ENCODE data around the gene TRIP10.

The TRIP10 gene

GRCh38 chr19:6718111-6718740, 21.3 kb upstream of the TRIP10 start:
- Mint-ChIP-seq H3K4me3 (no peak overlapping the region), H3K27ac (no peak overlapping the region), H3K4me1 (peaks cover 34% of the 10 kb centered on the region), H3K9me3 (peaks cover 7% of the 10 kb centered on the region), H3K27me3 (no peaks in the 10 kb centered on the region), H3K36me3 (no peaks in the 10 kb centered on the region)
- ATAC-seq, result no peak

- no peak for ATAC-seq
- peaks cover 41% of the 10 kb centered on the region for H3K4me1 Mint-ChIP-seq
- no peak overlapping the region for H3K4me3 Mint-ChIP-seq
- H3K27me3 Mint-ChIP-seq, result no peaks in the 10 kb centered on the region
- H3K36me3 Mint-ChIP-seq, result no peaks in the 10 kb centered on the region
- no peak overlapping the region for H3K27ac Mint-ChIP-seq
- peaks cover 7% of the 10 kb centered on the region for H3K9me3 Mint-ChIP-seq
Measured at GRCh38 chr19:6718741-6719539, 20.5 kb upstream of the TRIP10 start.

DNA sequence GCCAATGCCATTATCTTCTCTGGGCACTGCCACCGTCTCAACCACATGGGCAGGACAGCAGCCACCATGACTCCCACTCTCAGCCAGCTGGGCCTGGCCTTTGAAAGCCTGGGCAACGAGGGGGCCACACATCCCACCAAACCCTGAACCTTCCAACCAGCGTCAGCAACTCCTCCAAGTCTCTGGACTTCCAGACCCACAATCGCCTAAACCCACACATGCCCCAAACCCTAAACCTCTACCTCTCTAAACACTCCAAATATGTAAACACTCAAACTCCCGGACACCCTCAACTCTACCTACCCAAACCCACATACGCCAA, 20.0 kb upstream of the TRIP10 start:
- Mint-ChIP-seq H3K4me3 (no peak overlapping the region), H3K4me1 (peaks cover 47% of the 10 kb centered on the region), H3K36me3 (no peaks in the 10 kb centered on the region), H3K9me3 (peaks cover 7% of the 10 kb centered on the region), H3K27ac (peak overlapping the region; percentile 87), H3K27me3 (no peaks in the 10 kb centered on the region)
- no peak for ATAC-seq

- Mint-ChIP-seq H3K36me3 (no peaks in the 10 kb centered on the region), H3K27me3 (no peaks in the 10 kb centered on the region), H3K4me1 (peaks cover 51% of the 10 kb centered on the region), H3K4me3 (no peak overlapping the region), H3K9me3 (peaks cover 7% of the 10 kb centered on the region), H3K27ac (peak overlapping the region; percentile 87)
- ATAC-seq, result no peak
Measured at GRCh38 chr19:6719992-6720368, 19.5 kb upstream of the TRIP10 start.

DNA sequence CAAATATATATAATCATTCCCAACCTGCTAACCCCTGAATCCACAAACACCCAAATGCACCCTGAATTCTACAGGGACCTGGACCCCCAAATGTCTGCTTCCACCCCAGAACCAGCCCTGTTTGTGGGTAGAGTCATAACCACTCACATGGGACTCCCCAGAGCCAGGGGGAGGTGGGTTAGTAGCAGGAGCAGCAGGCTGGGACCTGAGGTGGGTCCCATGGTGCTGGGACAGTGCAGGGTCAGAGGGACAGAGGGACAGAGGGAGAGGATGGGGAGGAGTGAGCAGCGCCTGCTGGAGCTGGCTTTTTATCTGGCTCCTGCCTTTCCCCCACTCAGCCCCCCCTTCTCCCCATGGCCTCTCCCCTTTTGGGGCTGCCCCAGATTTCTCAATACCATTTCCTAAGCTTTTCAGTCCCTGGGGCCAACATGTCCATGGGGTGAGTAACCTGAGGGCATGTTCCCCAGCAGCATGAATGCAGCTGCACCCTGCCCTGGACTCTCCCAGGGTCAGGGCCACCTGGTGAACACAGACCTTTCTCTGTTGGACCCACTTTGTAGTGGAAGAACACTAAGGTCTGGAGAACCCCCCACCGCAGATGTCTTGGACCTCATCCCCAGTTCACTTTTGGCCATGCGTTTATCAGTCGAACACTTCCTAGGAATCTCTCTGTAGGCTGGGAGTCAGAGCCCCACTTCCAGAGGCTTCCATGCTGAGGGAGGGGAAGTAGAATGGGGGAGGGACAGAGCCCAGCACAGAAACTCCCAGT, 18.9 kb upstream of the TRIP10 start, which contains the start of gene C3:
Gene C3 (minus strand): TSS at position 282 of the 769 bp plus-strand sequence. CDS start 61 bp downstream, at position 221.
- no peaks in the 10 kb centered on the region for H3K27me3 Mint-ChIP-seq
- H3K4me3 Mint-ChIP-seq, result peak within 1 kb of the TSS; percentile 46
- peaks cover 57% of the 10 kb centered on the region for H3K4me1 Mint-ChIP-seq
- no peak for ATAC-seq
- H3K27ac Mint-ChIP-seq, result peak within 1 kb of the TSS; percentile 87
- H3K36me3 Mint-ChIP-seq, result no peaks in the 10 kb centered on the region
- peaks cover 7% of the 10 kb centered on the region for H3K9me3 Mint-ChIP-seq

- peaks cover 63% of the 10 kb centered on the region for H3K4me1 Mint-ChIP-seq
- no peaks in the 10 kb centered on the region for H3K27me3 Mint-ChIP-seq
- no peaks in the 10 kb centered on the region for H3K36me3 Mint-ChIP-seq
- H3K9me3 Mint-ChIP-seq, result peaks cover 7% of the 10 kb centered on the region
- no peak for ATAC-seq
- H3K27ac Mint-ChIP-seq, result peak overlapping the region; percentile 87
- no peak overlapping the region for H3K4me3 Mint-ChIP-seq
Measured at GRCh38 chr19:6721138-6721474, 18.4 kb upstream of the TRIP10 start.

- Mint-ChIP-seq H3K27ac (peak overlapping the region; percentile 87), H3K4me3 (peak overlapping the region; percentile 46), H3K9me3 (peaks cover 7% of the 10 kb centered on the region), H3K4me1 (peaks cover 66% of the 10 kb centered on the region), H3K36me3 (no peaks in the 10 kb centered on the region), H3K27me3 (no peaks in the 10 kb centered on the region)
- peak; percentile 92 for ATAC-seq
Measured at GRCh38 chr19:6721773-6722172, 17.7 kb upstream of the TRIP10 start.

GRCh38 chr19:6723108-6723618, 16.3 kb upstream of the TRIP10 start:
- Mint-ChIP-seq H3K4me3 (peak overlapping the region; percentile 33), H3K36me3 (no peaks in the 10 kb centered on the region)
- no peak for ATAC-seq

DNA sequence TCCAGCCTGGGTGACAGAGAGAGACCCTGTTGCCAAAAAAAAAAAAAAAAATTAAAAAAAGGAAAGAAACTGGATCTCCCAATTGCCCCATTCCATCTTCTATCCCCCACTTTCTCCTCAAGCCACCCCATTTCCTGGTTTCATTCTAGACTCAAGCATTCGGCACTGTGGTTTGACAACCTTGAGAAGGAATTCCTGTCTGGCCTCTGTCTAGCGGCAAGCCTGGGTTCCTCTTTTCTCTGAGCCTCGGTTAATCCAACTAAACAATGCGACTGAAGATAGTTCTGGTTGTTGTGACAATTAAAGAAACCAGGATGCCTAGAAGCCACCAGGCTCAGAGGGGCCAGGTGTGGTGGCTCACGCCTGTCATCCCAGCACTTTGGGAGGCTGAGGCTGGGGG, 15.7 kb upstream of the TRIP10 start:
- no peak for ATAC-seq
- no peaks in the 10 kb centered on the region for H3K36me3 Mint-ChIP-seq
- no peak overlapping the region for H3K4me3 Mint-ChIP-seq
- peak overlapping the region; percentile 43 for H3K27ac Mint-ChIP-seq
- no peaks in the 10 kb centered on the region for H3K27me3 Mint-ChIP-seq
- peaks cover 70% of the 10 kb centered on the region for H3K4me1 Mint-ChIP-seq
- H3K9me3 Mint-ChIP-seq, result no peaks in the 10 kb centered on the region

More at GRCh38 chr19:6723108-6723618, 16.3 kb upstream of the TRIP10 start:
- Mint-ChIP-seq H3K9me3 (no peaks in the 10 kb centered on the region), H3K27me3 (no peaks in the 10 kb centered on the region), H3K27ac (peak overlapping the region; percentile 43), H3K4me1 (peaks cover 64% of the 10 kb centered on the region)

DNA sequence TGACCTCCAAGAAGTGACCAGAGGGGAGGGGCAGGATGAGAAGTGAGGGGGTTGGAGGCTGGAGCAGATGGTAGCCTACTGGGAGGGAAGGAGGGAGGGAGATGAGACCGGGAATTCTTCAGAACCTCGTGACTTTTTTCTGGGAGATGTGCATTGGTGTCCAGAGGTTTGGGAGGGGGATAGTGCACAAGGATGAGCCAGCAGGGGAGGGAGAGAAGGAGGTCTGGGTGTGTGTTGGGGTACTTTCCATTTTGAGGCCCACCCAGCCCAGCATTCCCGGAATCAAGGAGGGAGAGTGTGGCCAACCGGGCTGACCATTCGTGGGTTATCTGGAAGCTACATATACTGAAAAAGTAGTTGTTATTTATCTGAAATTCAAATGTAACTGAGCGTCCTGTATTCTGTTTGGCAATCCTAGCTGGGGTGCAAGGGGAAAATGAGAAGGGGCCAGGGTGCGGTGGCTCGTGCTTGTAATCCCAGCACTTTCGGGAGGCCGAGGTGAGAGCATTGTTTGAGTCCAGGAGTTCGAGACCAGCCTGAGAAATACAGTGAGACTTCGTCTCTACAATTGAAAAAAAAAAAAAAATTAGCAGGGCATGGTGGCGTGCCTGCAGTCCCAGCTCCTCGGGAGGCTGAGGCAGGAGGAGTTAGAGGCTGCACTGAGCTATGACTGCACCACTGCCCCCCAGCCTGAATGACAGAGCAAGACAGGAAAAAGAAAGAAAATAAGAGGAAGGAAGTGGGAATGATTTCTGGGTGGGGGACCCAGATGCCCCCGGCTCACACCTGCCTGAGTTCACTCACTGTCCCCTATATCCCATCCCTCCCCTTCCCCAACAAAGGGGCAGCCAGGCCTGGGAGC, 14.6 kb upstream of the TRIP10 start:
- ATAC-seq, result no peak

DNA sequence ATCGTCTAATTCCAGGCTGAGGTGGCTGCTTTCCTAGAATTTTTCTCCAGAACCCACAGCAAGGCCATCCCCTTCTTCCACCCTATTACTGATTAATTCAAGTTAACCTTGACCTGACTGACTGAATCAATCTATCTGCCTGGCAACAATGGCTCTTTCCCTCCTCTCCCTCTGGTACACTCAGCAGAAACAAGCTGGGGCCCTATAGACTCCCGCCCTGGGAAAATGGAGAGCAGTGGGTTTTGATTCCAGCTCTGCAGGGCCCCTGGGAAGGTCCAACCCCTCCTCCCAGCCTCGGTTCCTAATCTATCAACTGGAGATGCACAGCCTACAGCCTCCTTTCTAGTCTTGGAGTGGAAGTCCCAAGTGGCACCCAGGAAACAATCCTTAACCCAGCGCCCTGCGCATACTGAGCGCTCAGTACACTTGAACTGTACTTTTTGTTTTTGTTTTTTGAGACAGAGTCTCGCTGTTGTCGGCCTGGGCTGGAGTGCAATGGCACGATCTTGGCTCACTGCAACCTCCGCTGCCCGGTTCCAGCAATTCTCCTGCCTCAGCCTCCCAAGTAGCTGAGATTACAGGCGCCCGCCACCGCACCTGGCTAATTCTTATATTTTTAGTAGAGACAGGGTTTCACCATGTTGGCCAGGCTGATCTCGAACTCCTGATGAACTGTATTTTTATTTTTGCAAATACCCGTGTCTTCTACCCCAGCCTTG, 13.8 kb upstream of the TRIP10 start:
- Mint-ChIP-seq H3K36me3 (peaks cover 8% of the 10 kb centered on the region), H3K4me3 (no peak overlapping the region), H3K27ac (peak overlapping the region; percentile 43), H3K4me1 (peaks cover 80% of the 10 kb centered on the region), H3K27me3 (no peaks in the 10 kb centered on the region), H3K9me3 (no peaks in the 10 kb centered on the region)
- no peak for ATAC-seq

More for the DNA sequence above, 14.6 kb upstream of the TRIP10 start:
- Mint-ChIP-seq H3K27ac (peak overlapping the region; percentile 43), H3K4me1 (peaks cover 81% of the 10 kb centered on the region), H3K27me3 (no peaks in the 10 kb centered on the region), H3K9me3 (no peaks in the 10 kb centered on the region), H3K36me3 (peaks cover 6% of the 10 kb centered on the region), H3K4me3 (no peak overlapping the region)

DNA sequence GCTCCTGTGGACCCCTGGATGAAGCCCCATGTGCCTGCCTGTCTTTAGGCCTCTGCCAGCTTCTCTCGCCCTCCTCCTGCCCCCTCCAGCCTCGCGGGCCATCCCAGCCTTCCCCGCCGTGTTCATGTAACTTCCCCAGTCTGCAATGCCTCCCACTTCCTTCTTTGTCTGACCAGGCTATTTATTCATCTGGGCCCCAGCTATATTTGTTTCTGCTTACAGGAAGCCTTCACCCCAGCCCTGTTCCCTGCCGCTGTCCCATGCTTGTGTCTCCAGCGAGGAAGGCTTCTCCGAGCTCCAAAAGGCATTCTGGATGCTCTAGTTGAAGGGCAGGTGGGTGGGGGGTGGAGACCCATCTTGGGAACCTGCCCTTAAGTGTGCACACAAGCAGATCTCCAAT, 11.1 kb upstream of the TRIP10 start:
- peak overlapping the region; percentile 79 for H3K27ac Mint-ChIP-seq
- peaks cover 64% of the 10 kb centered on the region for H3K4me1 Mint-ChIP-seq
- peak; percentile 65 for ATAC-seq
- no peaks in the 10 kb centered on the region for H3K27me3 Mint-ChIP-seq
- H3K9me3 Mint-ChIP-seq, result no peaks in the 10 kb centered on the region
- no peak overlapping the region for H3K4me3 Mint-ChIP-seq
- peaks cover 29% of the 10 kb centered on the region for H3K36me3 Mint-ChIP-seq

DNA sequence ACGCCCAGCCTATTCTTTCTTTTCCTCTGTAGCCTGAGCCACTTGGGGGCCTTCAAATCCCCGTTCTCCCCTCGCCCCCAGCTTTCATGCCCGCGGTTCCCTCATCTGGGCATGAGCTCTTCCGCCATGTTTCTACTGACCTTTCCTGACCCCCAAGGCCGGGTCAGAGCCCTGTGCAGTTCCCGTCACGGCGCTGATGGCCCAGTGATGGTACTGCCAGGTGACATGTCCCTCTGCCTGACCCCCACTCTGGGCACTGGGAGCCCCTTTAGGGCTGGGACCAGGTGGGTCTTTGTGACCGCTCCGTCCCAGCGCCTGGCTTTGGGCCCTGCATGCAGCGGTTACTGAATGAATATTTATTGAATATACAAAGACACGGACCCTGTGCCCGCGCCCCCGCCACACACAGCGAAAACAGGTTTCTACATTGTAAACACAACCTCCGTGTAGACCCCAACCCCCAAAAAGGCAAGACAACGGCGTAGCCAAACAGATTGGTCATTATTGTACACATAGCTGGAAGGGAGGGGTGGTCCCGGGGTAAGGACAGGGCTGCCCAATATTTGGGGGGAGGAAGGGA, 9.8 kb upstream of the TRIP10 start:
- H3K9me3 Mint-ChIP-seq, result no peaks in the 10 kb centered on the region
- H3K4me1 Mint-ChIP-seq, result peaks cover 56% of the 10 kb centered on the region
- peaks cover 42% of the 10 kb centered on the region for H3K36me3 Mint-ChIP-seq
- H3K27ac Mint-ChIP-seq, result peak overlapping the region; percentile 79
- no peaks in the 10 kb centered on the region for H3K27me3 Mint-ChIP-seq
- no peak overlapping the region for H3K4me3 Mint-ChIP-seq
- no peak for ATAC-seq
